HTR-8/SVneo (cell line): Measurements from ENCODE around the gene B4GALT3.
A peak's percentile ranks its signal among the peaks of the same experiment; 100 is the strongest.
"Not testable (repeated sequence)": the region's sequence is repeated elsewhere in the genome, so short reads cannot be mapped to it uniquely, and the experiment has no call there.

Experiments
- DNase-seq: peaks from one replicate; pipeline ENCODE4 v3.0.0; 2011; ENCODE audit warnings: low spot score, mixed read lengths; ENCODE audit not compliant: insufficient read length
- FAIRE-seq: peaks from 2 replicates; lab custom pipeline; 2011; peaks lifted over from hg19 to GRCh38; lab: Jason Lieb, UNC

Gene B4GALT3

DNA sequence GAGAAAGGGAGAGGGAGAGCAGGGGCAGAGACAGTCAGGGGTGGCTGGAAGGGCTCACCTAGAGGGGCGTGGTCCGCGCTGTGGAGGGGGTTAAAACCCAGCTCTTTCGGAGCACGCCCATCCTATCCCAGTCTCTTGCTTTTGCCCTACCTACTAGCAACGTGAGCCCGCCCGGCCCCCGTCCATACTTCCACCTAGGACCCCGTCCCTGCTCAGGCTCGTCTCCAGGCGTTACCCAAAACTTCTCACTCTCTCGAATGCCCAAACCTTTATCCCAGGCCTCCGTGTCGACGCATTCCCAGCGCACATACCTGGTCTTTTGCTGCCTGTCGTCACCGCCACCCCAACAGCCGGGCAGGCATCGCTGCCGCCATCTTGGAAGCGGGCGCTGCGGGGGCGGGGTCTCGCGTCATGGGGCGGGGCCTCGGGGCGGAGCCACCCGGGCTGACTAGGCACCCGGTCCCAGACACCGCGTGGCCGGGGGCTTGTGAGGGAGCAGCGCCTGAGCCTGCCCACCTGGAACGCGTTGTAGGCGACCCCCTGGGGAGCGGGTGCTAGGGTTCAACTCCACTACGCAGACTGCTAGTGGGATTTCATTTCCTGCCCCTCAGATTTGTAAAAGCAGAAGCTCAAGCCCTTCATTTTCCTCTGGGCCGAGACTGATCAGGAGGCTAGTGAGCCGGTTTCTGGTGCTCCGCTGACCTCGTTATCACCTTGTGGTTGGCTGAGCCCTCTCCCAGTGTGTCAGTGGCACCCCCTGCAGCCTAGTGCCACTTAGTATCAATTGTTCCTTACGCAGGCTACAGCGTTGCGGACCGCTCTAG lies at the start of gene B4GALT3:
B4GALT3 (minus strand) TSS at position 396 of the 824 bp plus-strand sequence. CDS start 1,447 bp downstream, outside the sequence.
- DNase-seq (peak; percentile 90), FAIRE-seq (no peak)

DNA sequence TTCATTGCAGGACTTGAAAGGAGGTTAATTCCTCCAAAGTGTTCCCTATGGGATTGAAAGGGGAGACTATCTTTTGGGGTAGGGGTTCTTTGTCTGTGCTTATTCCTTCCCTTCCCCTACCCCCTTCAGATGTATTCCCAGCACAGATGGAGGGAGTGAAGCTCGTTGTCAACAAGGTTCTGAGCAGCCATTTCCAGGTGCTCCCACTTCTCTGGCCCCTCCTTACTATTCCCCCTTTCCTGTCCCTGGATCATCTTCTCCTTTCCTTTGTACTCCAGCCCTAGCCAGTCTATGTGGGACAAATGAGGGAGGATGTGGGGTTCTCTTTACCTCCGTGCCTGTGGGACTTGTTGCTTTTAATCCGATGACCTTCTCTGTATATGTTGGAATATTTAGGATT lies 49.5 kb upstream of the B4GALT3 start:
- FAIRE-seq (no peak), DNase-seq (no peak)

DNA sequence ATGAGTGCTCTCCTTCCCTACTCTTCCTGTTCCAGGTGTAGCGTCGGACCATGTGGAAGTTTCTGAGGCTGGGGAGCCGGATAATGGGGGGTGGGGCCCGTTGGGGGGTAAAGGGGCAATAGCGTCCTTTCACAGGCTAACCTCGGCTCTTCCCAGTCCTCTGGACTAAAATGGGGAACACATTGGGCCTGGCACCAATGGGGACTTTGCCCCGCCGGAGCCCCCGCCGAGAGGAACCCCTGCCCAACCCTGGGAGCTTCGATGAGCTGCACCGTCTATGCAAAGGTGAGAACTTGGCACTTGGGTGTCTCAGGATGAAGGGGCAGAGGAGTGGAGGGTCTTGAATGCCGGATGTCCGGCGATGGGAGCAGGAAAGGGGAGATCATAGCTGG lies 49.0 kb upstream of the B4GALT3 start:
- no peak for DNase-seq
- FAIRE-seq = no peak

DNA sequence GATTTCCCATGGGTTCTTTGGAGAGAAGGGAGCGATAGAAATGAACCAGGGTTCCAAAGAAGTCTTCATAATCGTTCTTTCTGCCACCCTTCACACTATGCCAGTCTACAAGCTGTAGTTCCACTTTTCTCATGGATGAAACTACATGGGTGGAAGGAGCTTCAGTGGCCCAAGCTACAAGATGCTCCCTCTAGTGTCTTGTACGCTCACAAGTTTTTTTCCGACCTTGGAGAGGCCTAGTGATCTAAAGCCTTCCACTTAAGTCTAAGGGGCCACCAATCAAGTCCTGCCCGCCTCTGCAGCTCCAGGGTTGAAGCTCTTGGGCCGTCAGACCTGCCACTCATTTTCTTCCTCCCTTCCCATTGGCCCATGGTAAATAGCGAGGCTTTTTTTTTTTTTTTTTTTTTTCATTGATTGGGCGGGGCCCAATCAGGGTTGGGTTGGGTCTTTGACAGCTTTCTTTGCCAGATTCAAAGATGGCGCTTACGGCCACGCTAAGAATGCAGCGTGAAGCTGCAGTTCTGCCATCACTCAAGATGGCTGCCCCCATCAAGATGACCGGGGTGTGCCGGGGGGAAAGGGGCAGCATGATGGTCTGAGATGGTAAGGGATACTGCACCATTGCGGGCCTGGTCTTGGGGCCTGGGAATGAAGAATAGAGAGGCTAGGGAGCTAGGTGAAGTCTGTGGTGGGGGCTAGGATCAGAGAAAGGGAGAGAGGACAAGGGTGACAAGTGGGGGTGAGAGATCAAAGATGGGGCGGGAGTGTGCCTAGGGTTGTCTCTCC lies 48.4 kb upstream of the B4GALT3 start, which contains the start of gene TOMM40L:
TOMM40L (plus strand) TSS at position 527 of the 786 bp plus-strand sequence. CDS start 430 bp downstream, outside the sequence.
- FAIRE-seq (no peak), DNase-seq (peak; percentile 92)

DNA sequence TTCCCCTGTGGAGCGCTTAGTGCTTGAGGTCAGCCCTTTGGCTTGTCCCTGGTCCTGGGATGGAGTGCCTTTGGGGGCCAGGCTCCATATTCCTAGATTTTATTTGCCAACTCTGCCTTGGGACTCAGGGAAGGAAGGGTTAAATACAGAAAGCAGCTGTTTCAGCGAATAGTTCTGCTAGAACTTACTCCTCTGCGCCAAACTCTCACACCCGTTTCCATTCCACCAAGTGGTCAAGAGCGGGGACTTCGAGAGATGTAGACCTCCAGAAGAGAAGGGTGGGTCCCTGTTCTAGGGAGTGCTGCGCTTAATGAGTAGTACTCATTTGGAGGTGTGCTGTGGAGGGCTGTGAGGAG lies 47.8 kb upstream of the B4GALT3 start:
- FAIRE-seq = no peak
- DNase-seq = no peak

DNA sequence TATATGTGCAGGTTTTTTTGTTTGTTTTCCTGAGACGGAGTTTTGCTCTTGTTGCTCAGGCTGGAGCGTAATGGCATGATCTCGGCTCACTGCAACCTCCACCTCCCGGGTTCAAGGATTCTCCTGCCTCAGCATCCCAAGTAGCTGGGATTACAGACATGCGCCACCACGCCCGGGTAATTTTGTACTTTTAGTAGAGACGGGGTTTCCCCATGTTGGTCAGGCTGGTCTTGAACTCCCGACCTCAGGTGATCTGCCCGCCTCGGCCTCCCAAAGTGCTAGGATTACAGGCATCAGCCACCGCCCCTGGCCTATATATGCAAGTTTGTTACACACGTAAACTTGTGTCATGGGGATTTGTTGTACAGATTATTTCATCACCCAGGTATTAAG lies 47.4 kb upstream of the B4GALT3 start:
- not testable (repeated sequence) for FAIRE-seq, DNase-seq

DNA sequence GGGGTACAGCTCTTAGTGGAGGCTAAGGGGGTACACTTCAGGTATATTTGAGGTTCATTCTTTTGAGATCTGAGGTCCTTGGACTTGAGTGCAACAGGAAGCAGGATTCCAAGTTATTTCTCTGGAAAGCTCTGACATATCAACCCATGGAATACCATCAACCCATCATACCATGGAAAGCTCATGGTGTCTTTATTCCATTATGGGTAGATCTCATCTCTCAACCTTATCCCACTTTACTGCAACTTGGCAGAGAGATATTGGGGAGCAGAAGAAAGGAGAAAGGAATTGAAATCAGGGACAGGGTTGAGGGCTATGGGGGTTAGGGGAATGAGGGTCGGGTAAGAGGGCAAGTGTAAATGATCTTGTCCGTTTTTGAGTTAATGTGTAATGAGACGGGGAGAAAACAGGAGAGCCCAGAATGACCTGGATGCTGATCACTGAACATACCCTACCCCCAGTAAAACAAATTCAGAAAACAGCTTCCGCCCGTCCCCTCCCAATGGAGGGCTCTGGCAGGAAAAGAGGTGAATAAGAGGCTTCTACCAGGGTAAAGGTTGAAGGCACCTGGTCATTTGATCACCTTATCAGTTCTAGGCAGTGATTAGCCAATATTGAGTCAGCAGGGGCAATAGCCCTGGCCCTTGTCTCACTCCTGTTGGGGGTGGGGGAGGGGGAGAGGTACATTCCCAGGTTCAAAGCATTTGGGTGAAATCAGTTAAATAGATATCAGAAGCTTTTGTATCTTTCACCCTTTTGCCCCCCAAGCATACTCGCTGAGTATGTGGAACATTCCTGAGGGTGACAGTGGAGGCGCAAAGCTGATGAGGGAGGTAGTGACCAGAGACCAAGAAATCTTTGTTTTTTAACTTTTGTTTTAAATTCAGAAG lies 46.7 kb upstream of the B4GALT3 start:
- no peak for FAIRE-seq
- DNase-seq = no peak

DNA sequence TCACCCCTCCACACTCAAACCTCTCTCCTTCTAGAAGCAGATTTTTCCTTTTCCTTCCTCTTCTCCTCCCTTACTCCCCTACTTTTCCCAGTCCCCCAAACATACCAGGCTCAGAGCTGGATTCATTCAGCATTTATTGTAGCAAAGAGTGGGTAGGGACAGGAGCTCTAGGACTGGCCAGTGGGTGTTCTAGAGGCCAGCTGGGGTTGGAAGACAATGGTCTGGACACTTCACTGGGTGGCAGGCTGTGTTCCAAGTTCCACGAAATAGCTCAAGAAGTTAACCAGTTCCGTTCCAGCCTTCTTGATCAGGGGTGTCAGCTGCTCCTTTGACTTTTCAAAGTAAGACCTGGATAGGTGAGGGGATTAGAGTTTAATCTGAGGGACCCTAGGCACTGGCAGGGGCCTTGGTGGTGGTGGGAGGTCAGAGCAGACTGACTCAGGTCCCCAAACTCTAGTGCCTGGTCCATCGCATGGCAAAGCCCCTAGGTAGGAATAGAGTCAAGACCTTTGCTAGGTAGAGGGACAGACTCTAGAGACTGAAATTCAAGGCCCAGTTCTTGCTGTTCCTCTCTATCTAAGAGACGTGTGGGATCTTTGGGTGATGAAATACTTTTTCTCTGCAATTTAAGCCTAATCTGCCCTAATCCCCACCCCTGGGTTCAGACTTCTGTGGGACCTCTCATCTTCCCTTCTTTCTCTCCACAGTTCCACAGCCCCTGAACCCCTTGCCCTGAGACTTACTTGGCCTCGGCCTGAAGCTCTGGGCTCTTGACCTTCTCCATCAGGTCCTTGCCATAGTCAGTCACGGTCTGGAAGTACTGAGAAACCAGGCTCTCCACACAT lies 45.1 kb upstream of the B4GALT3 start:
- DNase-seq (no peak), FAIRE-seq (no peak)

DNA sequence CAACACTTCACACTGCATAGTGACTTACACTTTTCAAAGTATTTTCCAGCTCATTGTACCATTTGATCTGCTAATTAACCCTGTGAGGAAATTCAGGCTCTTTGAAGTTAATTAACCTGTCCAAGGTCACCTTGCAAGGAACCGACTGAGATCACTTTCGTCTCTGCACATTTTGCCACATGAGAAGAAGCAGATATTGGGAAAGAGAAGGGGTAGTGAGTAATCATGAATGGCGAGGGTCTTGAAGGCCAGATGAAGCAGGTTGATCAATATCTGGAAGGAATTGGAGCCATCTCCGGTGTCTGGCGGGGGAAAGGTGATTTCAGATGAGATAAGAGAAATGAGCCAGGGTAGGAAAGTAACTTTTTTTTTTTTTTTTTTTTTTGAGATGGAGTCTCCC lies 42.7 kb upstream of the B4GALT3 start:
- FAIRE-seq = no peak
- no peak for DNase-seq

DNA sequence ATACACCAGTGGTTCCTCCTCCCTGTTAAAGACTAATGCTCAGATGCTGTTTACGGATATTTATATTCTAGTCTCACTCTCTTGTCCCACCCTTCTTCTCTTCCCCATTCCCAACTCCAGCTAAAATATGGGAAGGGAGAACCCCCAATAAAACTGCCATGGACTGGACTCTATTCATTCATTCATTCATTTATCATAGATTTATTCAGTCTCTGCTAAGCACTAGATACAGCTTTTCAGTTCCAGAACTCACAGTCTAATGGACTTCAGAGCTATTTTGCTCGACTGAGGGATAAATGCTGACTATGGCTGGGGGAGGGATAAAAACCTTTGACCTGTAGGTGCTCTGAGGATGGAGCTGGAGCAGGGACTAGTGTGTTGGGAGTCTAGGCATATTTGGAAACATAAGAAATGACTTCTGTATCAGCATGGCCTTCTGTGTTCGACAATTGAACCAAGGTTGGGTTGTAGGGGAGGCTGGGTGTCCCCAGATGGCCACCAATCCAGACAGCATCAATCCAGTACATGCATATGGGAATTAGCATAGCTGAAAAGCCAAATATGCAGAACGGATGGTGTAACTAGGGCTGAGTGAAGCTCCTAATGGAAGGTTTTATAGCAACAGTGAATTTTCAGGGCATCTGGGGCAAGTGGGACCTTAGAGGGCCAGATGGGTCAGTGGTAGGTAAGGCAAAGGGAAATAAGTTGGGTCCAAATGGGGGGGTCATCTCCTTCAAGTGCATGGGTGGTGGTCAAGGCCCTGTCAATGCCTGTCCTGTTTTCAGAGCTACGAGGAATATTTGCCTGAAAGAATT lies 42.0 kb upstream of the B4GALT3 start:
- DNase-seq (no peak), FAIRE-seq (no peak)

DNA sequence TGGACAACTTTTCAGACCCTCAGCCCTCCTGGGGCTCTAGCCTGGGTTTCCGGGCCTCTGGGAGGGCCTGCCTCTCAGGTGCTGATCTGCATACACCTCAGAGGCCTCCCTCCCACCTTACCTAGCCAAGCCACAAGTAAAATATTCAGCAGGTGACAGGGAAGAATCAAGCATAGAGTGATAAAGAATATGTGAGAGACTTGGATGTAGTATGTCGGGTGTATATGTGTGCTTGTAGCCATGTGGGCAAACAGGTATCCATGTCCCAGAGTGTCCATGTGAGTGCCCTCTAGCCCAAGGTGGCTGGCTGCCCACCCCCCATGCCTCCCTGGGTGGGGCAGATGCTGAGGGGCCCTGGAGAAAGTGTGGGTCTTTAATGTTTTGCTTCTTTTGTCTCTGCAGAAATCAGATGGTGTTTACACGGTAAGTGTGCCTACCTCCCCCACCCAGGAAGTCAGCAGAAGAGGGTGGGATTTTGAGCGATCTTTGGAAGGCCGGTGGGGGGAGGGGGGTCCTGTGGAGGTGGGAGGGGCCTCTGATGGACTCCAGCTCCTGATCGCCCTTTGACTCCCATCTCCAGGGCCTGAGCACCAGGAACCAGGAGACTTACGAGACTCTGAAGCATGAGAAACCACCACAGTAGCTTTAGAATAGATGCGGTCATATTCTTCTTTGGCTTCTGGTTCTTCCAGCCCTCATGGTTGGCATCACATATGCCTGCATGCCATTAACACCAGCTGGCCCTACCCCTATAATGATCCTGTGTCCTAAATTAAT lies 41.2 kb upstream of the B4GALT3 start:
- FAIRE-seq (no peak), DNase-seq (no peak)

DNA sequence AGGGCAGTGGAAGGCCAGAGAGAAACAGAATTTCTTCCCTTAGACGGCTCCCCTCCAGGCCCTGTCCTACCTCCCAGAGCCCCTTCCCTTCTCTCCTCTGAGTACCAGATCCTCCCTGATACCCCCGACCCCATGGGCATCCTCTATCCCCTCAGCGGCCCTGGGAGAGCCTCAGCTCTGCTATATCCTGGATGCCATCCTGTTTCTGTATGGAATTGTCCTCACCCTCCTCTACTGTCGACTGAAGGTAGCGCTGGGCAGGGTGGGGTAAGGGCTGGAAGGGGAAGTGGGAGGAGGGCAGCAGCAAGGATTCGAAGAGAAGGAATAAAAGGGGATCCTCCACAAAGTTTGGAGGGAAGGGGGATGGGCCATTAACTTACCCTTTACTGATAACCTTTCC lies 40.5 kb upstream of the B4GALT3 start:
- no peak for FAIRE-seq
- DNase-seq = no peak

DNA sequence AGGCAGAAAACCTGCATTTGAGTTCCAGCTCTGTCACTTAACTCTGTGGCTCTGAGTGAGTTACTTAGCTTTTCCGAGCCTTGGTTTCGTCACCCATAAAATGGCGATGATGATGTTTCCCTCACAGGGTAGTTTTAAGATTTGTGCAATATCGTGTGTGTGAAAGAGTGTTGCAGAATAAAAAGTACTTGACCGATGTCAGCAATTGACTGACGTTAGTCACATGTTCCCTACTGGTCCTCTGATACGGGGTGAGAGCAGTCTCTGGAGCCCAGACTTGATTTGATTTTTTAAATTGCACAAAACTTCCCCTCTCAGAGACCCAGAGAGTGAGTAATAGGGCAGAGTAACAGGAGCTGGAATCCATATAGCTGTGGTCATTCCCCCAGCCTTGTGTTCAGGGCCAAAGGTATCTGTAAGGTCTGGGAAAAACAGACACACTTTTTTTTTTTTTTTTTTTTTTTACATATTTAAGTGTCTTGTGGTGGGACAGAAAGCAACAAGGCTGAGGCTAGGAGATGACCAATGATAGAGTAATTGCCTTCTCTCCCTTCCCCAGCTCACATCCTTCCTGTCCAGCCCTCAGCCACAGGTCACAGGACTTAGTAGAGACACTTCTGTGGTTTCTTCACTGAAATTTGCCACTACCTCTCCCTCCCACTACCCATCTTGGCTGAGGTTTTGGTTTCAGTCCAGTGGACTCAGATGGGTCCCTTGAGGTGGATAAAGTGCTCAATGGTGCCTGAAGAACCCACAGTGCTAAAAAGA lies 39.8 kb upstream of the B4GALT3 start:
- DNase-seq (no peak), FAIRE-seq (no peak)

DNA sequence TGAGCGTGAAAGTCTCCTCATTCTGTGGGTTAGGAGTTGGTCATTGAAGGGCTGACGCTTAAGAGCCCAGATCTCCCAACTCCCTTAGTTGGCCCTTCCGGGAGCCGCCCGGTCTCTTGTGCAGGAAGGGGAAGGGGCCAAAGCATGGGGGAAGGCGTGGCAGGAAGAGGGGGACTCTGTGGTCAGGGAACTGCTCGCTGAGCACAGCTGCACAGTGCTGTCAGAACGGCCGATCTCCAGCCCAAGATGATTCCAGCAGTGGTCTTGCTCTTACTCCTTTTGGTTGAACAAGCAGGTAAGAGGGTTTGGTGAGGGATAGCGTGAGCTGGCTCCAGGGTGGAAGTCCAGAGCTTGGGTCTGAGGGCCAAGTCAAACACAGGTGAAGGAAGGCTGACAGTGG lies 37.8 kb upstream of the B4GALT3 start, which contains the start of gene FCER1G:
FCER1G (plus strand) TSS at position 220 of the 400 bp plus-strand sequence; CDS start at position 247, 27 bp downstream.
- no peak for DNase-seq

DNA sequence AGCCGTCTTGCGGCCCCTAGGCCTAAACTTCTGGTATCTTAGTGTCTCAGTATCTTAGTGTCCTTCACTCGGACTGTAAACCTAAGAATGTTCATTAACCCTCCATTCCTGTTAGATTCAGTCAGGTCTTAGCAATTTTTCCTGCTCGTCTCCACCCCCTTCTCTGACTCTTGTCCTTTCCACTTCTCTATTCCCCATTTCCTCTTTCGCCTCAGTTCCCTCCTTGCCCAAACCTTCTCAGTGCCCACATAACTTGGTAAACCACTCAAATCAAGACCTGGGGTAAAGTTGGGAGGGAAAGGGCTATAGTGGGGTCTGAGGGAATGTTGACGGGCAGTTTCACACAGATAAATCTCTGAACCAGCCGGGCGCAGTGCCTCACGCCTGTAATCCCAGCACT lies 37.1 kb upstream of the B4GALT3 start:
- FAIRE-seq (no peak), DNase-seq (no peak)

More for the DNA sequence above, 37.8 kb upstream of the B4GALT3 start, which contains the start of gene FCER1G:
- no peak for FAIRE-seq

DNA sequence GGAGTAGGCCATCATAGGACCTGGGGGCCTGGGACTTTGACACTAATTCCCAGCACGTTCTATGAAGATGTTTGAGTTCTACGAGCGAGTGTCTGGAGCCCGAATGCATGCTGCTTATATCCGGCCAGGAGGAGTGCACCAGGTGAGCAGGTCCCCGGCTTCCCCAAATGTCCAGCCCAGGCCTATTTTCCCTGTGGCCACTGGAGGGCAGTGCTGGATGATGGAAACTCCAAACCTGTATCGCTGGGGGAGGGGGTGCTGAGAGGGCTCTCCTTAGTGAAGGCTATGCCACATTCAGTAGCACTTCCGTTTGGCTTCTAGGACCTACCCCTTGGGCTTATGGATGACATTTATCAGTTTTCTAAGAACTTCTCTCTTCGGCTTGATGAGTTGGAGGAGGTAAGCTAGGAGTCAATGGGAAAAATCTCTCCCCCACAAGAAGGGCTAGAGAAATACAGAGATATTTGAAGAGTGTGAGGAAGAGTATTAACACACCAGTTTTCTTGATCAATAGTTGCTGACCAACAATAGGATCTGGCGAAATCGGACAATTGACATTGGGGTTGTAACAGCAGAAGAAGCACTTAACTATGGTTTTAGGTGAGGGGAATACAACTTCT lies 32.6 kb upstream of the B4GALT3 start:
- FAIRE-seq (no peak), DNase-seq (peak; percentile 67)

DNA sequence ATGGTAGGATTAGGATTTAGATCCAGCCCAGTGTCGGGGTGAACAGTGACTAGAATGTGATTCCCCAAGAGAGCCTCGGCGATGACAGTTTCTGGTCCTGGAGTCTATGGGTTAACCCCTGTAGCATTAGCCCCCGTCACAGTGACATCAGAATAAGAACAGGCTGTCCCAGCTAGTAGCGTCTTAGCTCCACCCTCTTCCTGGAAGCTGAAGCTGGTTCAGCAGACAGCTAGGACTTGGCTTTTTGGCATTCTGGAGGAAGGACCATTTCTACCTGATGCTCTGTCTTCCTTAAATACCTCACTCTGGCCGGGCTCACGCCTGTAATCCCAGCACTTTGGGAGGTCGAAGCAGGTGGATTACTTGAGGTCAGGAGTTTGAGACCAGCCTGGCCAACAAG lies 29.9 kb upstream of the B4GALT3 start:
- FAIRE-seq (no peak), DNase-seq (no peak)
